OCI-LY1 (cell line): ENCODE results near the gene SUSD6.

ENCODE experiments used
- CTCF ChIP-seq: fragments of 200-600 bp; sonication (generic), shearing (Covaris generic); IDR thresholded peaks from 2 replicates; pipeline ENCODE4 v1.5.1; 2017; ENCODE audit warnings: mild to moderate bottlenecking, antibody characterized with exemption, low read length, moderate library complexity, mixed read lengths
- EZH2 ChIP-seq: fragments of 200-600 bp; sonication (generic), shearing (Covaris generic); IDR thresholded peaks from 2 replicates; pipeline ENCODE4 v1.8.0; 2017; ENCODE audit warnings: borderline replicate concordance, mixed run types, mild to moderate bottlenecking, antibody characterized with exemption, low read length, moderate library complexity, mixed read lengths

- TF ChIP-seq CTCF (no peak), EZH2 (no peak)
These were observed 54.7 kb downstream of the SUSD6 start for GRCh38 chr14:69666112-69666511.
